ENCODE results near the gene CYFIP1. TPM values are rescaled to one million over a fixed set of nuclear protein-coding genes. Genes with fewer than 3 reads are reported as not detected.

CYFIP1 gene
- total and polyA plus RNA-seq, 4 experiments from 2014 or later: 10.8 to 21.5 (median 16.5) TPM

- H3K36me3 Mint-ChIP-seq: no peaks in the 10 kb centered on the region
- no peaks in the 10 kb centered on the region for H3K27me3 Mint-ChIP-seq
- H3K9me3 Mint-ChIP-seq: no peaks in the 10 kb centered on the region
- ChIA-PET POLR2A (ENCODE audit: partially characterized antibody) (no interaction called here), CTCF (ENCODE audit: partially characterized antibody) (no interaction called here)
- H3K27ac ChIP-seq (ENCODE audit: low read depth, low read length): no peak overlapping the region
- H3K4me3 Mint-ChIP-seq: no peak overlapping the region
- no peak overlapping the region for H3K27ac Mint-ChIP-seq
- DNase-seq: no peak
- no peaks in the 10 kb centered on the region for H3K36me3 ChIP-seq (ENCODE audit: insufficient read depth, low read length)
- H3K4me1 Mint-ChIP-seq: peaks cover 5 to 16% (median 11%) of the 10 kb centered on the region in 4 donors
- intact Hi-C loops (cut with micrococcal nuclease): no loop called here
- no peak overlapping the region for H3K4me3 ChIP-seq (ENCODE audit: low read length in 2 of 2)
- H3K9me3 ChIP-seq (ENCODE audit: control insufficient read depth in 1 of 2, low read length in 2 of 2): no peaks in the 10 kb centered on the region
- H3K4me1 ChIP-seq (ENCODE audit: insufficient read depth, low read length): no peaks in the 10 kb centered on the region
- no peaks in the 10 kb centered on the region for H3K27me3 ChIP-seq (ENCODE audit: insufficient read depth, low read length)
Observed at GRCh38 chr15:22954326-22954725, 25.8 kb downstream of the CYFIP1 start.

GRCh38 chr15:22952796-22953579 lies 27.2 kb downstream of the CYFIP1 start:
- Histone ChIP-seq H3K27ac (ENCODE audit: low read depth, low read length) (no peak overlapping the region), H3K9me3 (ENCODE audit: control insufficient read depth in 1 of 2, low read length in 2 of 2) (no peaks in the 10 kb centered on the region), H3K4me1 (ENCODE audit: insufficient read depth, low read length) (no peaks in the 10 kb centered on the region), H3K27me3 (ENCODE audit: insufficient read depth, low read length) (no peaks in the 10 kb centered on the region), H3K4me3 (ENCODE audit: low read length in 2 of 2) (no peak overlapping the region), H3K36me3 (ENCODE audit: insufficient read depth, low read length) (no peaks in the 10 kb centered on the region)
- no peak for DNase-seq
- Mint-ChIP-seq H3K36me3 (no peaks in the 10 kb centered on the region), H3K9me3 (no peaks in the 10 kb centered on the region), H3K4me1 (peaks cover 11 to 21% (median 16%) of the 10 kb centered on the region in 4 donors), H3K4me3 (no peak overlapping the region), H3K27me3 (peaks cover 0 to 4% of the 10 kb centered on the region in 2 donors), H3K27ac (peak overlapping the region in 1 of 7 donors; percentile 58)
- ChIA-PET CTCF (ENCODE audit: partially characterized antibody) (no interaction called here), POLR2A (ENCODE audit: partially characterized antibody) (no interaction called here)
- intact Hi-C loops (cut with micrococcal nuclease): no loop called here

- CTCF ChIA-PET (ENCODE audit: partially characterized antibody): no interaction called here
- Mint-ChIP-seq H3K9me3 (no peaks in the 10 kb centered on the region), H3K27ac (no peak overlapping the region), H3K4me3 (no peak overlapping the region), H3K4me1 (peaks cover 11 to 21% (median 16%) of the 10 kb centered on the region in 4 donors), H3K27me3 (peaks cover 0 to 4% of the 10 kb centered on the region in 2 donors), H3K36me3 (peaks cover 0 to 3% of the 10 kb centered on the region in 2 donors)
- no peaks in the 10 kb centered on the region for H3K9me3 ChIP-seq (ENCODE audit: control insufficient read depth in 1 of 2, low read length in 2 of 2)
- H3K4me3 ChIP-seq (ENCODE audit: low read length in 2 of 2): no peak overlapping the region
- POLR2A ChIA-PET (ENCODE audit: partially characterized antibody): no interaction called here
- H3K27me3 ChIP-seq (ENCODE audit: insufficient read depth, low read length): no peaks in the 10 kb centered on the region
- no peaks in the 10 kb centered on the region for H3K36me3 ChIP-seq (ENCODE audit: insufficient read depth, low read length)
- DNase-seq: no peak
- H3K4me1 ChIP-seq (ENCODE audit: insufficient read depth, low read length): no peaks in the 10 kb centered on the region
- H3K27ac ChIP-seq (ENCODE audit: low read depth, low read length): no peak overlapping the region
- intact Hi-C loops (cut with micrococcal nuclease): no loop called here
Observed at GRCh38 chr15:22951381-22952280, 28.5 kb downstream of the CYFIP1 start.

GRCh38 chr15:22951031-22951380 lies 29.2 kb downstream of the CYFIP1 start:
- no peak for DNase-seq
- H3K27ac ChIP-seq (ENCODE audit: low read depth, low read length): no peak overlapping the region
- no peaks in the 10 kb centered on the region for H3K9me3 Mint-ChIP-seq
- H3K36me3 Mint-ChIP-seq: peaks cover 1 to 3% of the 10 kb centered on the region in 2 donors
- H3K27me3 Mint-ChIP-seq: peaks cover 0 to 4% of the 10 kb centered on the region in 2 donors
- H3K27ac Mint-ChIP-seq: no peak overlapping the region
- no peaks in the 10 kb centered on the region for H3K4me1 ChIP-seq (ENCODE audit: insufficient read depth, low read length)
- ChIA-PET CTCF (ENCODE audit: partially characterized antibody) (no interaction called here), POLR2A (ENCODE audit: partially characterized antibody) (no interaction called here)
- intact Hi-C loops (cut with micrococcal nuclease): no loop called here
- H3K27me3 ChIP-seq (ENCODE audit: insufficient read depth, low read length): no peaks in the 10 kb centered on the region
- peaks cover 11 to 21% (median 16%) of the 10 kb centered on the region in 4 donors for H3K4me1 Mint-ChIP-seq
- H3K36me3 ChIP-seq (ENCODE audit: insufficient read depth, low read length): no peaks in the 10 kb centered on the region
- H3K4me3 ChIP-seq (ENCODE audit: low read length in 2 of 2): no peak overlapping the region
- H3K9me3 ChIP-seq (ENCODE audit: control insufficient read depth in 1 of 2, low read length in 2 of 2): no peaks in the 10 kb centered on the region
- H3K4me3 Mint-ChIP-seq: no peak overlapping the region

GRCh38 chr15:22950256-22950990 lies 29.7 kb downstream of the CYFIP1 start:
- no peaks in the 10 kb centered on the region for H3K4me1 ChIP-seq (ENCODE audit: insufficient read depth, low read length)
- no peak overlapping the region for H3K4me3 Mint-ChIP-seq
- H3K27ac Mint-ChIP-seq: no peak overlapping the region
- ChIA-PET POLR2A (ENCODE audit: partially characterized antibody) (no interaction called here), CTCF (ENCODE audit: partially characterized antibody) (no interaction called here)
- H3K27ac ChIP-seq (ENCODE audit: low read depth, low read length): no peak overlapping the region
- H3K4me3 ChIP-seq (ENCODE audit: low read length in 2 of 2): no peak overlapping the region
- DNase-seq: no peak
- peaks cover 11 to 21% (median 16%) of the 10 kb centered on the region in 4 donors for H3K4me1 Mint-ChIP-seq
- H3K27me3 Mint-ChIP-seq: peaks cover 0 to 4% of the 10 kb centered on the region in 2 donors
- no peaks in the 10 kb centered on the region for H3K9me3 Mint-ChIP-seq
- H3K27me3 ChIP-seq (ENCODE audit: insufficient read depth, low read length): no peaks in the 10 kb centered on the region
- intact Hi-C loops (cut with micrococcal nuclease): no loop called here
- H3K36me3 ChIP-seq (ENCODE audit: insufficient read depth, low read length): no peaks in the 10 kb centered on the region
- H3K36me3 Mint-ChIP-seq: peaks cover 1 to 3% of the 10 kb centered on the region in 2 donors
- no peaks in the 10 kb centered on the region for H3K9me3 ChIP-seq (ENCODE audit: control insufficient read depth in 1 of 2, low read length in 2 of 2)

GRCh38 chr15:22949074-22949547 lies 31.1 kb downstream of the CYFIP1 start:
- Histone ChIP-seq H3K4me3 (ENCODE audit: low read length in 2 of 2) (no peak overlapping the region), H3K9me3 (ENCODE audit: control insufficient read depth in 1 of 2, low read length in 2 of 2) (no peaks in the 10 kb centered on the region), H3K36me3 (ENCODE audit: insufficient read depth, low read length) (no peaks in the 10 kb centered on the region), H3K4me1 (ENCODE audit: insufficient read depth, low read length) (no peaks in the 10 kb centered on the region), H3K27me3 (ENCODE audit: insufficient read depth, low read length) (no peaks in the 10 kb centered on the region), H3K27ac (ENCODE audit: low read depth, low read length) (no peak overlapping the region)
- CTCF ChIA-PET (ENCODE audit: partially characterized antibody): no interaction called here
- Mint-ChIP-seq H3K27ac (peak overlapping the region in 1 of 7 donors; percentile 18), H3K4me1 (peaks cover 11 to 21% (median 16%) of the 10 kb centered on the region in 4 donors), H3K4me3 (peak overlapping the region in 5 of 8 donors; percentile 30 to 66 (median 49)), H3K9me3 (no peaks in the 10 kb centered on the region), H3K27me3 (peaks cover 0 to 4% of the 10 kb centered on the region in 2 donors), H3K36me3 (peaks cover 1 to 3% of the 10 kb centered on the region in 2 donors)
- intact Hi-C loops (cut with micrococcal nuclease): no loop called here
- POLR2A ChIA-PET (ENCODE audit: partially characterized antibody): no interaction called here
- DNase-seq: no peak

- Mint-ChIP-seq H3K27ac (no peak overlapping the region), H3K4me3 (no peak overlapping the region)
- CTCF ChIA-PET (ENCODE audit: partially characterized antibody): no interaction called here
Observed at GRCh38 chr15:22948056-22948455, 32.1 kb downstream of the CYFIP1 start.

More at GRCh38 chr15:22948056-22948455, 32.1 kb downstream of the CYFIP1 start:
- POLR2A ChIA-PET (ENCODE audit: partially characterized antibody): no interaction called here
- H3K4me1 ChIP-seq (ENCODE audit: insufficient read depth, low read length): no peaks in the 10 kb centered on the region
- H3K4me3 ChIP-seq (ENCODE audit: low read length in 2 of 2): no peak overlapping the region
- no peaks in the 10 kb centered on the region for H3K36me3 ChIP-seq (ENCODE audit: insufficient read depth, low read length)
- Mint-ChIP-seq H3K27me3 (peaks cover 0 to 4% of the 10 kb centered on the region in 2 donors), H3K36me3 (peaks cover 6 to 7% of the 10 kb centered on the region in 2 donors), H3K9me3 (no peaks in the 10 kb centered on the region), H3K4me1 (peaks cover 11 to 21% (median 16%) of the 10 kb centered on the region in 4 donors)
- no peaks in the 10 kb centered on the region for H3K27me3 ChIP-seq (ENCODE audit: insufficient read depth, low read length)
- intact Hi-C loops (cut with micrococcal nuclease): no loop called here
- DNase-seq: no peak
- H3K27ac ChIP-seq (ENCODE audit: low read depth, low read length): no peak overlapping the region
- no peaks in the 10 kb centered on the region for H3K9me3 ChIP-seq (ENCODE audit: control insufficient read depth in 1 of 2, low read length in 2 of 2)

All from CD4-positive, alpha-beta memory T cell (primary cell).